ENCODE results near the gene TSKS.

GRCh38 chr19:49713236-49713845, 49.8 kb downstream of the TSKS start:
- TF ChIP-seq POLR2A (IDR thresholded peaks at IDR 0.05): no peak
- no peak for TF ChIP-seq POLR2AphosphoS5 (IDR thresholded peaks at IDR 0.05)
- TF ChIP-seq CTCF (IDR thresholded peaks at IDR 0.05): no peak
- TF ChIP-seq EP300 (IDR thresholded peaks at IDR 0.05): no peak

All from sigmoid colon (tissue), 4 donors.